Activated naive CD4-positive, alpha-beta T cell treated with Interleukin-2 at 50 U/mL for 16 hours (primary cell): ENCODE results near the gene ADIPOR1.
"Not testable (repeated sequence)": the region's sequence is repeated elsewhere in the genome, so short reads cannot be mapped to it uniquely, and the experiment has no call there.

Source experiments
- DNase-seq: peaks from one replicate; pipeline ENCODE4 v3.0.0-alpha.2; 2020

ADIPOR1 gene

GRCh38 chr1:202936409-202936808, 21.7 kb downstream of the ADIPOR1 start:
- DNase-seq, result not testable (repeated sequence)

DNA sequence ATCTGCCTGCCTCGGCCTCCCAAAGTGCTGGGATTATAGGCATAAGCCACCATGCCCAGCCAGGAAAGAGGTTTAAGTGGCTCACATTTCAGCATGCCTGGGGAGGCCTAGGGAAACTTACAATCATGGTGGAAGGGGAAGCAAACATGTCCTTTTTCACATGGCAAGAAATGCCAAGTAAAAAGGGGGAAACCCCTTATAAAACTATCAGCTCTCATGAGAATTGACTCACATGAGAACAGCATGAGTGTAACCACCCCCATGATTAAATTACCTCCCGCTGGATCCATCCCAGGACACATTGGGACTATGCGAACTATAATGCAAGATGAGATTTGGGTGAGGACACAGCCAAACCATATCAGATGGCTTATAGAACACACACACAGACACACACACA, 22.3 kb downstream of the ADIPOR1 start:
- no peak for DNase-seq

DNA sequence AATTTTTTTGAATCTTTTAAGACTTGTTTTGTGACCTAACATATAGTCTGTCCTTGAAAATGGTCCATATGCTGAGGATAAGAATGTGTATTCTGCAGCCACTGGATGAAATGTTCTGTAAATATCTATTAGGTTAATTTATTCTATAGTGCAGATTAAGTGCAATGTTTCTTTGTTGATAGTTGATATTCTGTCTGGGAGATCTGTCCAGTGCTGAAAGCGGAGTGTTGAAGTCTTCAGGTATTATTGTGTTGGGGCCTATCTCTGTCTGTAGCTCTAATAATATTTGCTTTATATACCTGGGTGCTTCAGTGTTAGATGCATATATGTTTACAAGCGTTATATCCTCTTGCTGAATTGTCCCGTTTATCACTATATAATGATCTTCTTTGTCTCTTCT, 23.4 kb downstream of the ADIPOR1 start:
- DNase-seq, result no peak

- no peak for DNase-seq
These were observed 25.6 kb downstream of the ADIPOR1 start for GRCh38 chr1:202932476-202932875.

- peak; percentile 95 for DNase-seq
These were observed 31.3 kb downstream of the ADIPOR1 start, which contains the start of gene KLHL12 for GRCh38 chr1:202926581-202927491. TSS of gene KLHL12 (minus strand) at chr1:202927234. CDS start at chr1:202925162, 2,072 bp downstream.

GRCh38 chr1:202923533-202923932, 34.6 kb downstream of the ADIPOR1 start:
- no peak for DNase-seq

- no peak for DNase-seq
These were observed 38.5 kb downstream of the ADIPOR1 start for GRCh38 chr1:202919615-202920014.

DNA sequence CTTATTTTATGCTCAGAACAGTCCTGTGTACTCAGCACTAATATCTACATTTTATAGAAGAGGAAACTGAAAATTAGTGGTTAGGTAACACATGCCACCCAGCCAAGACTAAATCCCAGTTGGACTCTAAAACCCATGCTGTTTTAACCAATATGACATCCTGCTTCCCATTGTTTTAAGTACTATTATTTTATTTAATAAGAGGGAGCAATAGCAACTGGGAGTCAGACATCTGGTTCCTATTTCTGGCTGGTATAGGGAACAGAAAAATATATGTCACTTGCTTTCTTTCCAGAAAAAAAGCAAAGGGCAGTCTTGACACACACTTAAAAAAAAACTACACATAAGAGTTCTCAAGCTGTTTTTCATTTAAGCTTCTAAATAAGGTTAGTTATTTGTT, 43.0 kb downstream of the ADIPOR1 start:
- DNase-seq, result no peak

- DNase-seq, result not testable (repeated sequence)
These were observed 45.6 kb downstream of the ADIPOR1 start for GRCh38 chr1:202912476-202912875.

DNA sequence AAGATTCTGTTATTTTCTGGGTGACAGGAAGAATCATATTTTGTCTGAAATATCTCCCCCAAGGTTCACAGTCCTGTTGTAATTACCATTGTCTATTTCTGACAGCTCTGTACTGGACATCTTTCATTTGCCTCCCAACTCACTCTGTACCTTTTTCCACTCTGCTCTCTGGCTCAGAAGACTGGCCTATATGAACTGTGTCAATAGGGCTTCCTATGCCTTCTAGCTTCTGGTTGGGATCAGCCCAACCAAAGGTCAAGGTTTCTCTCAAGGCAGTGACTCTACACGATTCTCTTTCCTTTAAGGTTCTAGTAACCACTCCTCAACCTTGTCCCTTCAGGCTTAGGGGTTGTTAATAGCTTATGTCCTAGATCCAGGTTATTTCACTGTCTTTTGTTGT, 48.6 kb downstream of the ADIPOR1 start:
- DNase-seq, result no peak

DNA sequence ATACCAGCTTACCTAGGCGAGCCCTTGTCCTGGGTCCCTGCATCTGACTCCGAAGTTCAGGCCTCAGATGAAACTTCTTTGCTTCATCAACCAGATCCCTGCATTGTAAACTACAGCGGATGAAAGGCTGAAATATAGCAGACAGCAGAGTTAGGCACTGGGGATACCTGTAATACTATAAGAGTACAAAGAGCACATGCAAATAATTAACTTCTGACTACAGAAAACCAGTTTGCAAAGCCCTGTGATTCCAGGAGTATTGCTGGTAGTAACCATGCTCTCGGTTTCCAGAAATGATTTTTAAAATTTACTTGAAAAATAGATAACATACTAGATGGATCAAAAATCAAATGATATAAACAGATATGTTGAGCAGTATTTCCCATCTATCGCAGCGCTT, 49.1 kb downstream of the ADIPOR1 start:
- no peak for DNase-seq

DNA sequence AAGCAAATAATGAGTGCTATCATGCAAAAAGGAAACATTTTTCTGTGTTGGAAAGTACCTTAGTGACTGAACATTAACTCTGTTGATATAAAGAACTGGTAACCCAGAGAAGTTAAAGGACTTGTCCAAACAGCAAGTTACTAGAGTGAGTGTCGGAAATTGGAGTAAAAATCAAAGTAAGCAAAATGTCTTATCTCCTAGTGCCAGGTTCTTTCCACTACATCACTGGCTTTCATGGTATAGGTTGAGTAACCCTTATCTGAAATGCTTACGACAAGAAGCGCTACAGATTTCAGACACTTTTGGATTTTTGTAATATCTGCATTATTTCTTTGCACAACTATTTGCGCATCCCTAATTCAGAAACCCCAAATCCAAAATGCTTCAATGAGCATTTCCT, 52.8 kb downstream of the ADIPOR1 start:
- DNase-seq, result no peak

GRCh38 chr1:202903808-202904207, 54.3 kb downstream of the ADIPOR1 start:
- DNase-seq, result not testable (repeated sequence)

- no peak for DNase-seq
These were observed 56.6 kb downstream of the ADIPOR1 start for GRCh38 chr1:202901555-202901954.

- no peak for DNase-seq
These were observed 65.6 kb downstream of the ADIPOR1 start for GRCh38 chr1:202892501-202892900.
